SK-N-SH treated with all-trans-retinoic acid at 6 μM for 48 hours (cell line): Measurements from ENCODE around the gene KPTN.
A peak's percentile ranks its signal among the peaks of the same experiment; 100 is the strongest.

Source experiments
- ATAC-seq: fragments of 200-7000 bp; cut with Tn5 transposase; 3 replicates; pipeline ENCODE4 v1.9.1; 2020; ENCODE audit warnings: mild to moderate bottlenecking, moderate library complexity
- ARNTL ChIP-seq: fragments of 450-650 bp; formaldehyde crosslinking; IDR thresholded peaks from 2 replicates; pipeline ENCODE4 v1.5.0; 2020; ENCODE audit warnings: low read depth, mild to moderate bottlenecking, moderate library complexity, borderline replicate concordance
- BACH2 ChIP-seq: fragments of 250-450 bp; sonication (Bioruptor Pico); IDR thresholded peaks from 2 replicates; pipeline ENCODE4 v1.9.0; 2021; ENCODE audit warnings: mild to moderate bottlenecking, borderline replicate concordance
- CREB5 ChIP-seq: fragments of 250-450 bp; sonication (Bioruptor Pico); IDR thresholded peaks from 2 replicates; pipeline ENCODE4 v1.5.1; 2020; ENCODE audit warnings: low read depth, mild to moderate bottlenecking, moderate library complexity
- CSDC2 ChIP-seq: fragments of 250-450 bp; sonication (Bioruptor Pico); IDR thresholded peaks from 2 replicates; pipeline ENCODE4 v1.5.0; 2020; ENCODE audit warnings: mild to moderate bottlenecking, moderate library complexity
- GLIS3 ChIP-seq: fragments of 250-450 bp; sonication (Bioruptor Pico); IDR thresholded peaks from 2 replicates; pipeline ENCODE4 v1.5.0; 2020; ENCODE audit warnings: mild to moderate bottlenecking, moderate library complexity
- ISL1 ChIP-seq: fragments of 250-450 bp; sonication (Bioruptor Pico); IDR thresholded peaks from 2 replicates; pipeline ENCODE4 v2.1.2; 2022; ENCODE audit warnings: mild to moderate bottlenecking, moderate library complexity
- OSR1 ChIP-seq: fragments of 250-450 bp; sonication (Bioruptor Pico); IDR thresholded peaks from 2 replicates; pipeline ENCODE4 v1.8.0; 2022; ENCODE audit warnings: moderate library complexity, mild to moderate bottlenecking, inconsistent platforms
- PATZ1 ChIP-seq: fragments of 250-450 bp; sonication (Bioruptor Pico); IDR thresholded peaks from 2 replicates; pipeline ENCODE4 v1.8.0; 2020; ENCODE audit warnings: mild to moderate bottlenecking, moderate library complexity, borderline replicate concordance
- TCF4 ChIP-seq: fragments of 250-450 bp; sonication (Bioruptor Pico); IDR thresholded peaks from 2 replicates; pipeline ENCODE4 v1.8.0; 2021; ENCODE audit warnings: mild to moderate bottlenecking, moderate library complexity, borderline replicate concordance
- TOX ChIP-seq: fragments of 250-450 bp; sonication (Bioruptor Pico); IDR thresholded peaks from 2 replicates; pipeline ENCODE4 v1.8.0; 2021; ENCODE audit warnings: mild to moderate bottlenecking, moderate library complexity, borderline replicate concordance
- TSHZ2 ChIP-seq: fragments of 250-450 bp; sonication (Bioruptor Pico); IDR thresholded peaks from 2 replicates; pipeline ENCODE4 v1.5.0; 2020; ENCODE audit warnings: mild to moderate bottlenecking, moderate library complexity
- ZC3H10 ChIP-seq: fragments of 250-450 bp; sonication (Bioruptor Pico); IDR thresholded peaks from 2 replicates; pipeline ENCODE4 v1.5.1; 2021; ENCODE audit warnings: mild to moderate bottlenecking, moderate library complexity
- ZFP3 ChIP-seq: fragments of 250-450 bp; sonication (Bioruptor Pico); IDR thresholded peaks from 2 replicates; pipeline ENCODE4 v1.5.0; 2020; ENCODE audit warnings: mild to moderate bottlenecking, moderate library complexity
- ZFP30 ChIP-seq: fragments of 450-650 bp; formaldehyde crosslinking; IDR thresholded peaks from 2 replicates; pipeline ENCODE4 v1.5.0; 2022; ENCODE audit warnings: mild to moderate bottlenecking, moderate library complexity
- ZNF565 ChIP-seq: fragments of 450-650 bp; formaldehyde crosslinking; conservative IDR thresholded peaks from 2 replicates; pipeline ENCODE4 v1.5.0; 2020; ENCODE audit warnings: low read depth, mild to moderate bottlenecking, moderate library complexity
- ZNF70 ChIP-seq: fragments of 450-650 bp; formaldehyde crosslinking; IDR thresholded peaks from 2 replicates; pipeline ENCODE4 v1.5.0; 2020; ENCODE audit warnings: mild to moderate bottlenecking, moderate library complexity
- ZNF8 ChIP-seq: fragments of 450-650 bp; formaldehyde crosslinking; IDR thresholded peaks from 2 replicates; pipeline ENCODE4 v1.5.0; 2020; ENCODE audit warnings: mild to moderate bottlenecking, moderate library complexity

KPTN gene

GRCh38 chr19:47494729-47495128 lies 10.7 kb upstream of the KPTN start:
- ATAC-seq: peak; percentile 53
- TF ChIP-seq ZNF565 (no peak), ISL1 (CRISPR knock-in tag) (no peak), ZFP3 (CRISPR knock-in tag) (peak; percentile 86; the same call in 1 of the 2 replicates), GLIS3 (CRISPR knock-in tag) (no peak), PATZ1 (no peak), CSDC2 (CRISPR knock-in tag) (no peak), BACH2 (CRISPR knock-in tag) (no peak), TCF4 (peak; percentile 84; the same call in 1 of the 2 replicates), ARNTL (CRISPR knock-in tag) (no peak), ZFP30 (CRISPR knock-in tag) (no peak), CREB5 (CRISPR knock-in tag) (no peak), ZNF70 (CRISPR knock-in tag) (no peak), ZNF8 (CRISPR knock-in tag) (no peak), TSHZ2 (peak; percentile 45; the same call in 1 of the 2 replicates)

- TF ChIP-seq TOX (CRISPR knock-in tag) (no peak), ZC3H10 (CRISPR knock-in tag) (no peak)
- TF ChIP-seq, all 23 proteins: peak for 0
- no peak for ATAC-seq
Observed at GRCh38 chr19:47494211-47494547, 10.2 kb upstream of the KPTN start.

GRCh38 chr19:47493378-47494210 lies 9.6 kb upstream of the KPTN start:
- TF ChIP-seq ZNF70 (CRISPR knock-in tag) (no peak), TSHZ2 (no peak), ZFP3 (CRISPR knock-in tag) (no peak), PATZ1 (no peak), ZFP30 (CRISPR knock-in tag) (no peak), ZC3H10 (CRISPR knock-in tag) (no peak), ZNF8 (CRISPR knock-in tag) (no peak), ARNTL (CRISPR knock-in tag) (no peak), OSR1 (CRISPR knock-in tag) (no peak)
- no peak for ATAC-seq
